Measurements from ENCODE around the gene ACTG1.

GRCh38 chr17:81460856-81461460, 51.6 kb downstream of the ACTG1 start:
- TF ChIP-seq CTCF (IDR thresholded peaks at IDR 0.05) (no peak), POLR2A (IDR thresholded peaks at IDR 0.05) (no peak)

Data from Peyer's patch (tissue), 4 donors.